HFF-Myc (cell line): ENCODE results near the gene ARSK.
A peak's percentile ranks its signal among the peaks of the same experiment; 100 is the strongest.

Source experiments
- DNase-seq: peaks from one replicate; pipeline ENCODE4 v3.0.0-alpha.2; 2011; ENCODE audit warnings: low read depth; ENCODE audit errors: extremely low read depth
- H3K4me3 ChIP-seq: replicated peaks from 2 replicates; pipeline ENCODE4 v1.5.1; 2011; ENCODE audit warnings: low read depth, mild to moderate bottlenecking, control low read depth, low read length
- CTCF ChIP-seq: IDR thresholded peaks from 2 replicates; pipeline ENCODE4 v1.5.1; 2012; ENCODE audit warnings: mild to moderate bottlenecking, low read depth, low read length, control low read depth; ENCODE audit errors: missing control alignments

ARSK gene

DNA sequence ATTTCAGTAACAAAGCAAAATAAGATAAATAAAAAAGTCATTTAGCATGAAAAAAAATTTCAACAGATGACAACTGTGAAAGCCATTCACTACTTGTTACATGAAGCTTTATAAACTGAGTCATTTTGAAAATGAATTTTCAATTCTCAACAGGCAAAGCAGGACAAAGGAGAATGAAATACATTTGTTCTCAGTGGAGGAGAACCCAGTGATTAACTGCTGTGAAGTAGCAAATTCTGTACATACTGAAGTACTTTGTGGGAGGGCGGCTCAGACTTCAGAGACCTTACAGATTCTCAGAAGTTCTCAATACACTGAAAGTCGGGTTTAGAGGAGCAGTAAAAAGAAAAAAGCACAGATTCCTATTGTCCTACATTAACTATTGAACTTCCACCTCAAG, 21.8 kb upstream of the ARSK start:
- no peak for TF ChIP-seq CTCF
- no peak overlapping the region for H3K4me3 ChIP-seq
- no peak for DNase-seq

DNA sequence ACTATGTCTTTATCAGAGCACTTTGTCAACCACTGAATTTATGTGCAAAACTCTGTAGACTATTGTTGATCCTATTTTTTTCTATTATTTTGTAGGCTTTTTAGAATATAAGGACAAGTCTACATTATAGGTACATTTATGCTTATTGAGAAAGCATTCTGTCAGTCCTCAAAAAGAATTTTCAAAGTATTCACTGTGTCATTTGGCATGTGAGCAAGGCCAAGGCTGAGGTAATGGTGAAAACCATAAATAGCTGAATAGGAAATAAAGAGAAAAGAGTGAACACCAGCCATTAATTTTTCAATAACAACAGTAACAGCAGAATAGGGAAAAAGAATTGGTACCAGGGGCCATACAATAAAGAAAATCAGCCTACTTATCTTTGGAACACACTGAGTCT, 21.1 kb upstream of the ARSK start:
- TF ChIP-seq CTCF = no peak
- no peak for DNase-seq
- H3K4me3 ChIP-seq = no peak overlapping the region

- no peak overlapping the region for H3K4me3 ChIP-seq
- no peak for TF ChIP-seq CTCF
- no peak for DNase-seq
These were observed 17.4 kb upstream of the ARSK start for GRCh38 chr5:95537501-95537900.

DNA sequence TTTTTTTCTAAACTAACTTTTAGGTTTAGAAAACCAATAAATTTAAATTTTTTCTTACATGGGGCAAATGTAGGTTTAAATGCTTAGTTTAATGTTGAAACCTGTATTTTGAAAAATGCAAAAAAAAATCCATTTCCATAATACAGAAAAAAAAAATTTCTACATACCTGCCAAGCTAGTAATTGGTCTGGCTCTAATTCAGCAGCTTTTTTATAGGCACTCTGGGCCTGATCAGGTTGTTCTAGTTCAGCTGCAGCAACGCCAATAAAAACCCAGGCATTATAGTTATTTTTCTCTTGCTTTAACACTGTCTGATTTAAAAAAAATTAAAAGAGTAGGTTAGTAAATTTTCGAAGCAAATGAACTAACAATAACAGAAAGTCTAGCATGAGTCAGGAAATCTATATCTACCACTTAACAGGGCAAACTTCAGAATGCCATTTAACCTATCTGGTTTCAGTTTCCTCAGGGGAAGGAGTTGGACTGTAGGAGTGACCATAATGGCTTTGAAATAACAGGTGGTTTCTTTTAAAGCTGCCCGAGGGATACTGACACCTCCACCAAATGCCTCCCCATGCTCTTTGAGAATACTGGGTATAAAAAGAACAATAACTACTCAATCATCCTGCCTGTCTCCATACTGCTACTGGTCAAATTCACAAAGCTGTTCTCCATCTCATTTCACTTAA, 11.7 kb upstream of the ARSK start:
- TF ChIP-seq CTCF = no peak
- DNase-seq = no peak
- no peak overlapping the region for H3K4me3 ChIP-seq

- no peak for TF ChIP-seq CTCF
- no peak for DNase-seq
- H3K4me3 ChIP-seq = no peak overlapping the region
These were observed 5.9 kb upstream of the ARSK start for GRCh38 chr5:95549030-95549429.

DNA sequence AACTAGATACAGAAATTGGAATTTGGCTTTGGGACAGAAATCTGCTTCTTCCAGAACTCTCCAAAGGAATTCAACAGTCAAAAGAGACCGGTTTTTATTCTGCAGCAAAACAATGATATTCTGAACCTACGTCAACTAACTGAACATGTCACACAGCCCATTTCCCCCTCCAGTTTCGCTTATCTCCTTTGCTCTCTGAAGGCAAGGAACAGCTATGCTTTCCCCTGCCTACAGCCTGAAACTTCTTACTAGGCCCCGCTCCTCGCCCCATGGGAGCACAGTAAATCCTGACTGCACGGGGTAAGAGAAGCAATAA, 612 bp upstream of the ARSK start:
- no peak for DNase-seq
- TF ChIP-seq CTCF = no peak
- H3K4me3 ChIP-seq = peak overlapping the region; percentile 78

DNA sequence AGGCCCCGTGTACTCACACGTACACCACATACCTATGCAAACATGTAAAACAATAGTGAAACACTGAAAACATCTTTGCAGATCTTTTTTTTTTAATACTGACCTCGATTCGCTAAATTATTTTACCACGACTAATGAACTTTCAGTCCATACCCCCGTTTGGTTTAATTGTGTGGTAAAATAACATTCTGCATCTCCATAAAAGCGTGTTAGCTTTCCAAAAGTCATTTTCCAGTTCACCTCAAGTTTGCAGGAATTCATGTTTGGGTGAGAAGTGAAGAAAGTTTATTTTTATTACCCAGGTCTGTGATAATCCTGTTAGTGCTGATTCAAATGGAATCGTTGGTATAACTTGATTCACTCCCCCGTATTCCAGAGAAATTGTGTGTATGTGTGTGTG, 652 bp downstream of the ARSK start:
- no peak for TF ChIP-seq CTCF
- no peak for DNase-seq
- peak overlapping the region; percentile 78 for H3K4me3 ChIP-seq
